HEK293T (cell line): Measurements from ENCODE around the gene ZNF821.

Source experiments
- CTCF ChIA-PET: fragments of 350-600 bp; formaldehyde crosslinking; extraction: SDS; loops from one replicate; lab custom pipeline; 2021; ENCODE audit warnings: antibody characterized with exemption, inconsistent platforms; lab: Yijun Ruan, JAX
- POLR2A ChIA-PET: fragments of 350-600 bp; formaldehyde crosslinking; extraction: SDS; loops from one replicate; lab custom pipeline; 2020; ENCODE audit warnings: antibody characterized with exemption, inconsistent platforms; lab: Yijun Ruan, JAX
- DNase-seq: peaks from one replicate; pipeline ENCODE4 v3.0.0; 2012; ENCODE audit warnings: mixed read lengths; ENCODE audit errors: extremely low spot score
- ARNT ChIP-seq: fragments of 450-650 bp; IDR thresholded peaks from 2 replicates; pipeline ENCODE4 v1.6.1; 2017; ENCODE audit warnings: mild to moderate bottlenecking
- BHLHE40 ChIP-seq: fragments of 450-650 bp; IDR thresholded peaks from 2 replicates; pipeline ENCODE4 v1.6.1; 2016; ENCODE audit warnings: mild to moderate bottlenecking, moderate library complexity, borderline replicate concordance
- CTBP1 ChIP-seq: fragments of 450-650 bp; IDR thresholded peaks from 2 replicates; pipeline ENCODE4 v1.6.1; 2016; ENCODE audit warnings: borderline replicate concordance
- ELF4 ChIP-seq: fragments of 450-650 bp; IDR thresholded peaks from 2 replicates; pipeline ENCODE4 v1.6.1; 2017; ENCODE audit warnings: antibody characterized with exemption
- FOXA1 ChIP-seq: fragments of 450-650 bp; IDR thresholded peaks from 2 replicates; pipeline ENCODE4 v1.6.1; 2016; ENCODE audit warnings: mild to moderate bottlenecking
- FOXK2 ChIP-seq: fragments of 450-650 bp; IDR thresholded peaks from 2 replicates; pipeline ENCODE4 v1.6.1; 2016; ENCODE audit warnings: mild to moderate bottlenecking
- FOXM1 ChIP-seq: fragments of 450-650 bp; IDR thresholded peaks from 2 replicates; pipeline ENCODE4 v1.6.1; 2017; ENCODE audit warnings: mild to moderate bottlenecking, borderline replicate concordance
- HDGF ChIP-seq: fragments of 450-650 bp; IDR thresholded peaks from 2 replicates; pipeline ENCODE4 v1.6.1; 2017; ENCODE audit warnings: antibody characterized with exemption, borderline replicate concordance
- L3MBTL2 ChIP-seq: fragments of 450-650 bp; conservative IDR thresholded peaks from 2 replicates; pipeline ENCODE4 v1.6.1; 2016; ENCODE audit warnings: mild to moderate bottlenecking
- LEF1 ChIP-seq: fragments of 450-650 bp; IDR thresholded peaks from 2 replicates; pipeline ENCODE4 v1.6.1; 2017; ENCODE audit warnings: mild to moderate bottlenecking, borderline replicate concordance
- NFRKB ChIP-seq: fragments of 450-650 bp; IDR thresholded peaks from 2 replicates; pipeline ENCODE4 v1.6.1; 2016; ENCODE audit warnings: mild to moderate bottlenecking, moderate library complexity
- SP1 ChIP-seq: fragments of 450-650 bp; IDR thresholded peaks from 2 replicates; pipeline ENCODE4 v1.6.1; 2017
- SUZ12 ChIP-seq: fragments of 450-650 bp; IDR thresholded peaks from 2 replicates; pipeline ENCODE4 v1.6.1; 2016; ENCODE audit warnings: mild to moderate bottlenecking
- TARDBP ChIP-seq: fragments of 450-650 bp; IDR thresholded peaks from 2 replicates; pipeline ENCODE4 v1.6.1; 2016
- ZNF384 ChIP-seq: fragments of 450-650 bp; IDR thresholded peaks from 2 replicates; pipeline ENCODE4 v1.6.1; 2016
- TF ChIP-seq, protein P1 (sequence below): fragments of 450-650 bp; IDR thresholded peaks from 2 replicates; pipeline ENCODE4 v1.6.1; 2016

The ZNF821 gene

DNA sequence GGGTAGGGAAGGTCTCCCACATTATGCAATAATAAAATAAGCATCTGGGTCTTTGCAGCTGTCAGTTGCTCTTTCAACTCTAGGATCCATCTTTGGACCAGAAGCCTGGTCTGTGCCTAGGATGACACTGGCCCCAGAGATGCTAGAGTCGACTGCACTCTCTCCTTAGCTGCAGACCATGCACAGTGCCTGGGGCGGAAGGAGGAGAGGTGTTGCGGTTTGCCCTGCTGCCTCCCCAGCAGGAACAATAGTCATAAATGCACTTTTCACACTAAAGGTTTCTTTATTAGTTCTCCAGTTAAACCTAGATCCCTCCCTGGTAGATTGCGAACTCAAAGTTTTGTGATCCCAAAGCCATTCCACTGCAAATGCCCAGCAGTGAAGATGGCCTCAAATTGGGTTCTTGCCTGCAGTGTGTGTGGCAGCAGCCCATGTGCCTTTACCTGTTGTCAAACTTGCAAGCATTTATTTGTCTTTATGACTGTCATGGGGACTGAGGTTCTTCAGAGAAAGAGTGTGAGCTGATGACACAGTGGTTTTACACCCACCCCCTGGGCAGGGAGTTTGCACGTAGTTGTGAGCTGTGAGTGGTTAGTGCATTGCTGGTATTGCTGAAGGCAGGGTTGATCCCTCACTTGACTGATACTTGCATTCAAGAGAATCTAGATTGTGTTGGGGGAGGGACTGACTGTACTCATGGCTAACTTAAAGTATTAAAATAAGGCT is 27.9 kb downstream of the ZNF821 start:
- DNase-seq: no peak
- TF ChIP-seq HDGF (no peak), LEF1 (no peak), FOXM1 (no peak), ZNF384 (no peak), L3MBTL2 (no peak), FOXK2 (no peak), TARDBP (no peak)
- TF ChIP-seq, protein P1, sequence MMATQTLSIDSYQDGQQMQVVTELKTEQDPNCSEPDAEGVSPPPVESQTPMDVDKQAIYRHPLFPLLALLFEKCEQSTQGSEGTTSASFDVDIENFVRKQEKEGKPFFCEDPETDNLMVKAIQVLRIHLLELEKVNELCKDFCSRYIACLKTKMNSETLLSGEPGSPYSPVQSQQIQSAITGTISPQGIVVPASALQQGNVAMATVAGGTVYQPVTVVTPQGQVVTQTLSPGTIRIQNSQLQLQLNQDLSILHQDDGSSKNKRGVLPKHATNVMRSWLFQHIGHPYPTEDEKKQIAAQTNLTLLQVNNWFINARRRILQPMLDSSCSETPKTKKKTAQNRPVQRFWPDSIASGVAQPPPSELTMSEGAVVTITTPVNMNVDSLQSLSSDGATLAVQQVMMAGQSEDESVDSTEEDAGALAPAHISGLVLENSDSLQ: no peak
- CTCF ChIA-PET: no interaction called here
- POLR2A ChIA-PET: interaction anchor here (1.6 kb wide), 1 partner anchor 10 kb away, joined by 3 read pairs; the partner anchor contains the start of gene ATXN1L

- ChIA-PET POLR2A (interaction anchor here (1.1 to 1.6 kb wide), 2 partner anchors 9 to 20 kb away, joined by 3 read pairs; partner anchors contain the start of gene ATXN1L), CTCF (no interaction called here)
- no peak for TF ChIP-seq SUZ12
- TF ChIP-seq, protein P1: no peak
- no peak for TF ChIP-seq HDGF
- no peak for TF ChIP-seq FOXK2
- TF ChIP-seq FOXA1: no peak
- no peak for TF ChIP-seq L3MBTL2
- no peak for TF ChIP-seq CTBP1
- TF ChIP-seq LEF1: no peak
- TF ChIP-seq TARDBP: no peak
- no peak for TF ChIP-seq SP1
- TF ChIP-seq BHLHE40: no peak
- no peak for TF ChIP-seq ELF4
- TF ChIP-seq FOXM1: no peak
- no peak for TF ChIP-seq ARNT
- TF ChIP-seq ZNF384: no peak
- no peak for TF ChIP-seq NFRKB
- DNase-seq: no peak
These were observed 29.5 kb downstream of the ZNF821 start for GRCh38 chr16:71854369-71854948.

- CTCF ChIA-PET: no interaction called here
- TF ChIP-seq CTBP1 (no peak), SUZ12 (no peak), ARNT (no peak), ZNF384 (no peak), FOXA1 (no peak), FOXM1 (no peak), ELF4 (no peak), L3MBTL2 (no peak), LEF1 (no peak), BHLHE40 (no peak)
- TF ChIP-seq, protein P1: no peak
- POLR2A ChIA-PET: no interaction called here
- no peak for DNase-seq
These were observed 30.6 kb downstream of the ZNF821 start for GRCh38 chr16:71853413-71853812.

- no peak for DNase-seq
- ChIA-PET POLR2A (no interaction called here), CTCF (interaction anchor here (0.8 kb wide), 1 partner anchor 30 kb away, joined by 3 read pairs; no protein-coding TSS in a partner anchor)
- no peak for TF ChIP-seq FOXK2
- TF ChIP-seq ARNT: no peak
- TF ChIP-seq SP1: no peak
- no peak for TF ChIP-seq SUZ12
- TF ChIP-seq L3MBTL2: no peak
- TF ChIP-seq NFRKB: no peak
- no peak for TF ChIP-seq BHLHE40
- TF ChIP-seq CTBP1: no peak
- TF ChIP-seq FOXM1: no peak
- no peak for TF ChIP-seq ELF4
- no peak for TF ChIP-seq FOXA1
- TF ChIP-seq HDGF: no peak
- TF ChIP-seq LEF1: no peak
- no peak for TF ChIP-seq TARDBP
- TF ChIP-seq, protein P1: no peak
- TF ChIP-seq ZNF384: no peak
These were observed 31.4 kb downstream of the ZNF821 start for GRCh38 chr16:71852561-71852960.

DNA sequence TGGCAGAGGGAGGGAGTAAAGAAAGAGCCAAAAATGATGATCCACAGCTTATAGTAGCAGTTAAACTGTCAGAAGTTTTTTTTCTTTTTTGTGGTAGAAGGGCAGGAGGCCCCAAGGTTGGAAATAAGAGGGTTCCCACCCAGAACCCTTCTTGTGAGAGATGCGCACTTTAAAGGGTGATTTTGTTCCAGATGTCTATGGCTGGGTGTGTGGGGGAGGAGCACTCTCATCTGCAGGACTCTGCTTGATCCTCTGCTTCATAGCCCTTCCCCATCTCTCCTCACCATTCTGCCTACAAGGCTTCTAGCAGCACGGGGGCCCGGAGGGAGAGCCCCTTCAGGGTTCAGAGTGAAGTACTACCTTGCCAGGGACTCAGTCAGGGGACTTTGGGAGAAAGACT is 31.8 kb downstream of the ZNF821 start:
- CTCF ChIA-PET: no interaction called here
- DNase-seq: no peak
- POLR2A ChIA-PET: no interaction called here
- TF ChIP-seq, protein P1: no peak
- TF ChIP-seq BHLHE40 (no peak), TARDBP (no peak), HDGF (no peak), FOXA1 (no peak), LEF1 (no peak), FOXK2 (no peak), L3MBTL2 (no peak), SP1 (no peak), ARNT (no peak), CTBP1 (no peak), ELF4 (no peak), SUZ12 (no peak), FOXM1 (no peak), NFRKB (no peak)
